ENCODE results near the gene SLC25A28. TPM values are rescaled to one million over a fixed set of nuclear protein-coding genes. Genes with fewer than 3 reads are reported as not detected.

SLC25A28 gene
- total RNA-seq (ENCODE audit: low replicate concordance), result 12.9 and 32.6 TPM in 2 replicates

GRCh38 chr10:99619851-99620710 is at the start of gene SLC25A28:
TSS of gene SLC25A28 (minus strand) at chr10:99620439. CDS start at chr10:99620335, 104 bp downstream.

GRCh38 chr10:99659031-99659867 is 39.0 kb upstream of the SLC25A28 start, which contains the start of gene ENTPD7:
TSS of gene ENTPD7 (plus strand) at chr10:99659509. CDS start at chr10:99659957, 448 bp downstream.

Other genes starting within 250 kb of the SLC25A28 start
- 9.1 and 29.0 TPM in 2 replicates for gene GOT1, start 189.8 kb downstream of the SLC25A28 start, total RNA-seq (ENCODE audit: low replicate concordance)
- gene NKX2-3, start 87.5 kb downstream of the SLC25A28 start, total RNA-seq (ENCODE audit: low replicate concordance), result not detected in 2 replicates
- 12.4 and 27.3 TPM in 2 replicates for gene ENTPD7, start 39.1 kb upstream of the SLC25A28 start, total RNA-seq (ENCODE audit: low replicate concordance)
- gene COX15, start 111.7 kb upstream of the SLC25A28 start, total RNA-seq (ENCODE audit: low replicate concordance), result 20.4 and 31.0 TPM in 2 replicates
- 12.8 and 19.3 TPM in 2 replicates for gene CUTC, start 111.8 kb upstream of the SLC25A28 start, total RNA-seq (ENCODE audit: low replicate concordance)
- 0.15 and 1.1 TPM in 2 replicates for gene ABCC2, start 162.2 kb upstream of the SLC25A28 start, total RNA-seq (ENCODE audit: low replicate concordance)